Lower leg skin (tissue), 3 donors: ENCODE measurements around the gene CHST8.

ENCODE experiments used
- CTCF ChIP-seq, 3 donors: fragments of 450-650 bp; IDR thresholded peaks; one replicate each; pipeline ENCODE4 v1.5.1; 2016; ENCODE audit warnings: antibody characterized with exemption in 3 of 3, mild to moderate bottlenecking in 3 of 3, moderate library complexity in 2 of 3
- POLR2A ChIP-seq, 2 donors: fragments of 450-650 bp; IDR thresholded peaks; one replicate each; pipeline ENCODE4 v1.6.1; 2016 to 2017; ENCODE audit warnings: antibody characterized with exemption in 2 of 2, mild to moderate bottlenecking in 1 of 2, moderate library complexity in 1 of 2

DNA sequence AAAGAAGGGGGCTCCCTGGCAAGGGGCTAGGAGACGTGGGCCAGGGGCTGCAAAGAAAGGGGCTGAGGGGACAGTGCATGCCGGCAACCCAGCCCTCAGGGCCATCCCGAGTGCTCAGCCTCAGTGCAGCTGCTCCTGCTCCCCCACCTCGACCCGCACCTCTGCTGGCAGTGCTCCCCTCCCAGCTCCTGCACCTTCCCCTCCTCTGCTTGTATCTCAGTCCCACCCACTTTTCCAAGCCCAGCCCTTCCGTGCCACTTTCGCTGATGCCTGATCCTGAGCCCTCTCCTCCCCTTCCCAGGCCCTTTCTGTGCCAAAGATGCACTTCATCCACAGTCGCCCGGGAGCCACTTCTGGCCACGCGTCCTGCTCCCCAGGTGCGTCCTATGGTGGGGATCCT, 105.0 kb downstream of the CHST8 start:
- TF ChIP-seq POLR2A (IDR thresholded peaks at IDR 0.05) (no peak), CTCF (IDR thresholded peaks at IDR 0.05) (no peak)
